Activated CD4-positive, alpha-beta memory T cell treated with anti-CD3 and anti-CD28 coated beads, Interleukin-2, amount 10 ng/mL, durations not matched to agents 7 days and 5 days (primary cell): Measurements from ENCODE around the gene ADAM21. TPM values are rescaled to one million over a fixed set of nuclear protein-coding genes. Genes with fewer than 3 reads are reported as not detected.
"Not testable (repeated sequence)": the region's sequence is repeated elsewhere in the genome, so short reads cannot be mapped to it uniquely, and the experiment has no call there.

Experiments used
- CTCF ChIA-PET: fragments of 350-600 bp; sonication (Branson Sonifier 250); formaldehyde crosslinking; loops from one replicate; lab custom pipeline; 2021; ENCODE audit warnings: antibody characterized with exemption, inconsistent platforms; lab: Charles Lee
- POLR2A ChIA-PET: fragments of 350-600 bp; sonication (Branson Sonifier 250); formaldehyde crosslinking; loops from one replicate; lab custom pipeline; 2021; ENCODE audit warnings: antibody characterized with exemption; lab: Charles Lee
- DNase-seq: peaks from one replicate; pipeline ENCODE4 v3.0.0-alpha.2; 2020
- H3K27ac Mint-ChIP-seq: one replicate; pipeline ENCODE4 v1.8.0; 2021; ENCODE audit warnings: mild to moderate bottlenecking, mixed read lengths
- H3K27me3 Mint-ChIP-seq: one replicate; pipeline ENCODE4 v1.8.0; 2021; ENCODE audit warnings: mixed read lengths
- H3K36me3 Mint-ChIP-seq: one replicate; pipeline ENCODE4 v1.8.0; 2021; ENCODE audit warnings: low read depth, mixed read lengths
- H3K4me1 Mint-ChIP-seq: one replicate; pipeline ENCODE4 v1.8.0; 2021; ENCODE audit warnings: mixed read lengths
- H3K4me3 Mint-ChIP-seq: one replicate; pipeline ENCODE4 v1.8.0; 2021; ENCODE audit warnings: mild to moderate bottlenecking, mixed read lengths
- H3K9me3 Mint-ChIP-seq: one replicate; pipeline ENCODE4 v1.8.0; 2021; ENCODE audit warnings: mixed read lengths
- total RNA-seq, 2 experiments: library from RNA; stranded (reverse); gene quantifications; one replicate each; pipeline ENCODE4 v1.2.3, GENCODE V29; 2021

ADAM21 gene
- total RNA-seq, 2 experiments from 2014 or later: not detected

DNA sequence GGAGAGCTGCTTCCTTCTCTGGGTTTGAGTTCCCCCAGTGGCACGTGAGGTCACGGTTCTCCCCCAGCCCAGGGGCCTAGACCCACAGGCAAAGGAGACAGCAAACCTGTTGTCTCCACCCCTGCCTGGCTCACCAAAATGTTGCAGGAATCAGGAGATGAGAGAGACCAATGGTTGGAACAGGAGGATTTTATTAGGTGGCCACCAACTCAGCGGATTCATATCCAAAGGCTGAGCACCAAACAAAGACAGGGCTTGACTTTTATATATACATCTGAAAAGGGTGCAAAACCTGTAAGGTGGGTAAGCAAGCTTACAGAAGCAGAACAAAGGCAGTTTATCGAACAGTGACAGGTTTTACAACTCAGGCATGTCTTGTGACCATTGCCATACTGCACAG lies 9.2 kb upstream of the ADAM21 start:
- POLR2A ChIA-PET: no interaction called here
- Mint-ChIP-seq H3K4me3 (no peak overlapping the region), H3K27ac (no peak overlapping the region), H3K36me3 (peaks cover 6% of the 10 kb centered on the region), H3K27me3 (no peaks in the 10 kb centered on the region), H3K9me3 (peaks cover 38% of the 10 kb centered on the region), H3K4me1 (no peaks in the 10 kb centered on the region)
- DNase-seq: no peak
- CTCF ChIA-PET: no interaction called here

DNA sequence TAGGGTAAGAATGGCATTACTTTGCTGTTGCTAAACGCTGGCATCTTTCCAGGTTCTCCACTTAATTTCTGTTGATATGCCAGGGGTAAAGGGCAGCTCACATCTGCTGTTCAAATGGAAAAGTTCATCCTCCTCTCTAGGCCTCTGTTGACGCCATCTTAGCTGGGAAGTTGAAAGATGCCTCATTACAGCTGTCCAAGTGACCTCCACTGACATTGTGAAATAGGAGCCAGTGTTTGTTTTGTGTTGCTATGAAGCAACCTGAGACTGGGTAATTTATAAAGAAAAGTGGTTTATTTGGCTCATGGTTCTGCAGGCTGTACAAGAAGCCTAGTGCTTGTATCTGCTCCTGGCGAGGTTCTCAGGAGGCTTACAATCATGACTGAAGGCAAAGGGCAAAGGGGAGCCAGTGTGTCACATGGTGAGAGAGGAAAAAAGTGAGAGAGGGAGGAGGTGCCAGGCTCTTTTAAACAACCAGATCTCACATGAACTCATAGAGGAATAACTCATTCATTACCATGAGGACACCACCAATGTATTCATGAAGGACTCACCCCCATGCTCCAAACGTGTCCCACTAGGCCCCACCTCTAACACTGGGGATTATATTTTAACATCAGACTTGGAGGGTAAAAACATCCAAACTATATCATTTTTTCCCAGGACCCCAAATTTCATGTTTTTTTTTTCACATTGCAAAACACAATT lies 3.2 kb upstream of the ADAM21 start:
- H3K27ac Mint-ChIP-seq: no peak overlapping the region
- peaks cover 8% of the 10 kb centered on the region for H3K9me3 Mint-ChIP-seq
- no peak for DNase-seq
- no peaks in the 10 kb centered on the region for H3K4me1 Mint-ChIP-seq
- ChIA-PET POLR2A (no interaction called here), CTCF (no interaction called here)
- no peaks in the 10 kb centered on the region for H3K36me3 Mint-ChIP-seq
- H3K4me3 Mint-ChIP-seq: no peak overlapping the region
- H3K27me3 Mint-ChIP-seq: no peaks in the 10 kb centered on the region

DNA sequence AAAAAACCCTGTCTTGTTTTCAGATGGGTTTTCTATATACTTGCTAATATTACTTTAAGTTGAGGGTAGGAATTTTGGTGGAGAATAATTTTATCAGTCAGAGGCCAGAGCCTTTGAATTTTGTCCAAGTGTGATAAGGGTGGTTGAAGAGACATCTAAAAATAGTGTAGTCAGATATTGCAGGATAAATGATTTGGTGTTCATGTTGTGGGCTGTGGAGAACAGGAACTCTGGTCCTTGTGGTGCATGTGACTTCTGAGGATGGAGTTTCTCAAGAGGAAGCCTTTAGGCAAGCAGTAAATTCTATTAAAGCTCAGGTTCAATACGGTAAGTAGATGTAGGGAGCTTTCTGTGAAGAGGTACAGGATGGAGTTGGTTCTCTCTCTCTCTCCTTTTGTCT lies 2.8 kb downstream of the ADAM21 start:
- H3K4me1 Mint-ChIP-seq: no peaks in the 10 kb centered on the region
- H3K36me3 Mint-ChIP-seq: no peaks in the 10 kb centered on the region
- peaks cover 3% of the 10 kb centered on the region for H3K27me3 Mint-ChIP-seq
- no peak overlapping the region for H3K27ac Mint-ChIP-seq
- H3K4me3 Mint-ChIP-seq: no peak overlapping the region
- no peak for DNase-seq
- CTCF ChIA-PET: interaction anchor here (0.6 kb wide), 1 partner anchor 501 kb away, joined by 5 read pairs; no protein-coding TSS in a partner anchor
- POLR2A ChIA-PET: no interaction called here
- no peaks in the 10 kb centered on the region for H3K9me3 Mint-ChIP-seq

DNA sequence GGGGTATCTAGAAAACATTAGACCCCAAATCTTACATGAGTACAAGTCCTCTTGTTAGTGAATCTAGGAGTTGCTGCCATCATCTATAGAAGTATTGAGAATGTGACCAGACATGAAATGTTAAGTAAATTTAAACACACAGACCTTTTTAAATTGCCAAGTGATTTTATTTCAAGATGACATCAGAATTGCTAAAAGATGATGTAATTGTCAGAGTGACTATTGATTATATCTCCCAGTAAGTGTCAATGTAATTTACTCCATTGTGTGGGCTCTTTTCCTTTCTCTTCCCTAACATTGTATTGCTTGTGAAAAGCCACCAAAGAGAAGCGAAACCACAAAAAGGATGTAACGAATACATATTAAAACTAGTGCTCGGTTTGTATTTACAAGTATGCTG lies 16.8 kb downstream of the ADAM21 start:
- H3K9me3 Mint-ChIP-seq: peaks cover 5% of the 10 kb centered on the region
- no peak overlapping the region for H3K4me3 Mint-ChIP-seq
- peaks cover 5% of the 10 kb centered on the region for H3K36me3 Mint-ChIP-seq
- DNase-seq: no peak
- H3K27me3 Mint-ChIP-seq: peaks cover 6% of the 10 kb centered on the region
- no peak overlapping the region for H3K27ac Mint-ChIP-seq
- ChIA-PET POLR2A (no interaction called here), CTCF (no interaction called here)
- peaks cover 18% of the 10 kb centered on the region for H3K4me1 Mint-ChIP-seq

DNA sequence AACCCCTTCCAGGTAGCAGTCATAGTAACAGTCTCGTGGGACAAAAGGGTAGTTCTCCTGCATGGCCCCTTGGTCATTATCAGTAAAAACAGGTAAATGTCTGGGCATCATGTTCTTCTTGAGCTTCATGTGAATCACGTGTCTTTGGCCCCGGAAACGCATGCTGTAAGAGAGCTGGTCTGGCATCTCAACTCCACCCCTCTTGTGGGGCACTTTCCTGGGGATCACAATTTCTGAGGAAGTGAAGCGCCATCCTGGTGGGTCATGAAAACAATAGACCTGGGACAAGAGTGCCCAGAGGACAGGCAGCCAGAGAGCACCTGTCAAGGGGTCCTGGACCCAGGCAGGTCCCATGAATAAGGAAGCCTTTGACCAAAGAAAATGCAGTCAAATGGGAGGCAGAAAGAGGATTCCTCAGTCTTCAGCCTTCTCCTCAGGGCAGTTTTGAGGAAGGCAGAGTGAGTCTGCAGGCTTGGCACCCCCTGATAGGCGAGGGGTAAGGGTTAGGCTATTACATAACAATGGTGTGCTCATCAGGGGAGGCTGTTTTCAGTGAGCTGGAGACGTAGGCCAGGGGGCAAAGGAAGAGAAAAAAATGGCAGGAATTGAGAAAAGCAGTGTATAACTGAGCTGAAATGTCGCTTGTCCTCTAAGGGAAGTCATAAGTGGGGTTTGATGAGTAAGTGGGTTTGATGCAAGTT lies 19.0 kb downstream of the ADAM21 start:
- H3K27me3 Mint-ChIP-seq, H3K9me3 Mint-ChIP-seq, POLR2A ChIA-PET, H3K4me3 Mint-ChIP-seq, CTCF ChIA-PET, H3K36me3 Mint-ChIP-seq, DNase-seq, H3K27ac Mint-ChIP-seq: not testable (repeated sequence)
- peaks cover 18% of the 10 kb centered on the region for H3K4me1 Mint-ChIP-seq

DNA sequence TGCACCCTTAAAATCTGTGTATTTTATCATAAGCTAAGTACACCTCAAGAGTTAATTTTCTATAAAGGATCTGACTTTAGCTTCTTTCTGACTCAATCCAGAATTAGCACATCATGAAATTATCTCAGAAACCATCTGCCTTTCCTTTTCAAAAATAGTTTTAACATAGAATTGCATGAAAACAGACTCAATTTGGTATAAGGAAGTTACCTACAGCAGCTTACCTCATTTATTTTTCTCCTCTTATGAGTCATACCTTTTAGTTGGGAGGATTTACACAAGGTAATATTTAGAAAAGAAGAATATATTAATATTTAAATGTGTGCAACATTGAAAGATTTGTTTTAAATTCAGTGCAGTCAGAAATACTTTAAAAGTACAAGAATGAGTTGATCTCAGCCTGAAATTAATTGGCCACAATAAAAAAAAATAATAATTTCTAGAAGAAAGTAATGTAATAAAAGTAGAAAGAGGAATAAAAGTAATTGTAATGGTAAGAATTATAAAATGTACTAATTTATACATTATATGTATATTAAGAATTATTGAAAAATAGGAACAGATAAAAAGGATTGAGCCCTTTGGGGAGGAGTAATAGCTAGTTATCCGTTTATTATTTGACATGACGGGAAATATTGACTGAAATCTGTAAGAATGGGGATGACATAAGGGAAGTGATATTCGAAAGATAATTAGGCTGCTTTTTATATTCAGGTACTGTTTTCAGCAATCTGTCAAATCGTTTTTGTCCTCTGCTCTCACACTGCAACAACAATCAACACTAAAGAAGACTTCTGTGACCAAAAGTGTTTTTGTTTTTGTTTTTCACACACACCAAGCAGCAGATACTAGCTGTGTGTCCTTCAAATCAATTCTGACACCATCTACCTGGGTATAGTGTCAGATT lies 20.5 kb downstream of the ADAM21 start:
- no peaks in the 10 kb centered on the region for H3K27me3 Mint-ChIP-seq
- H3K4me1 Mint-ChIP-seq: peaks cover 18% of the 10 kb centered on the region
- no peak for DNase-seq
- peaks cover 8% of the 10 kb centered on the region for H3K9me3 Mint-ChIP-seq
- peaks cover 8% of the 10 kb centered on the region for H3K36me3 Mint-ChIP-seq
- CTCF ChIA-PET: no interaction called here
- H3K27ac Mint-ChIP-seq: no peak overlapping the region
- H3K4me3 Mint-ChIP-seq: no peak overlapping the region
- POLR2A ChIA-PET: no interaction called here

DNA sequence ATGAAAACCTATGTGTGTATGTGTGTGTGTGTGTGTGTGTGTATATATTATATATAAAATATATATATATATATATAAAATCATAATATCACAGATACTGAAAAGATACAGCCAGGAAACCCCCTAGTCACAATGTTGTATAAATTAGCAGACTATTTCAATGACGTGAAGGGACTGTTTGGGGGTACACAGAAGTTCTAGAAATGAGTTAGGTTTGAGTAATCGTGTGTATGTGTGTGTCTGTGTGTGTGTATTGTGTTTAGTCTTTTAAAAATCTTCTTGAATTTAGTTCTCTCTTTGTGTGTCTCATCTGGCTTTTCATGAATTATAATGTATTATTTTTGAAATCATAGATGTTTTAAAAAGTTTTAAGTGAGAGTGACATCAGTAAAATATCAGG lies 21.9 kb downstream of the ADAM21 start:
- Mint-ChIP-seq H3K9me3 (peaks cover 8% of the 10 kb centered on the region), H3K27ac (no peak overlapping the region), H3K4me3 (no peak overlapping the region), H3K36me3 (peaks cover 8% of the 10 kb centered on the region), H3K27me3 (no peaks in the 10 kb centered on the region), H3K4me1 (peaks cover 18% of the 10 kb centered on the region)
- no peak for DNase-seq
- ChIA-PET POLR2A (no interaction called here), CTCF (no interaction called here)

DNA sequence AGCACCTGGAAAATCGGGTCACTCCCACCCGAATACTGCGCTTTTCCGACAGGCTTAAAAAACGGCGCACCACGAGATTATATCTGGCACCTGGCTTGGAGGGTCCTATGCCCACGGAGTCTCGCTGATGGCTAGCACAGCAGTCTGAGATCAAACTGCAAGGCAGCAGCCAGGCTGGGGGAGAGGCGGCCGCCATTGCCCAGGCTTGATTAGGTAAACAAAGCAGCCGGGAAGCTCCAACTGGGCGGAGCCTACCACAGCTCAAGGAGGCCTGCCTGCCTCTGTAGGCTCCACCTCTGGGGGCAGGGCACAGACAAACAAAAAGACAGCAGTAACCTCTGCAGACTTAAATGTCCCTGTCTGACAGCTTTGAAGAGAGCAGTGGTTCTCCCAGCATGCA lies 23.5 kb downstream of the ADAM21 start:
- H3K27me3 Mint-ChIP-seq, DNase-seq, H3K36me3 Mint-ChIP-seq, POLR2A ChIA-PET, CTCF ChIA-PET, H3K4me3 Mint-ChIP-seq, H3K9me3 Mint-ChIP-seq, H3K27ac Mint-ChIP-seq: not testable (repeated sequence)
- H3K4me1 Mint-ChIP-seq: peaks cover 18% of the 10 kb centered on the region

DNA sequence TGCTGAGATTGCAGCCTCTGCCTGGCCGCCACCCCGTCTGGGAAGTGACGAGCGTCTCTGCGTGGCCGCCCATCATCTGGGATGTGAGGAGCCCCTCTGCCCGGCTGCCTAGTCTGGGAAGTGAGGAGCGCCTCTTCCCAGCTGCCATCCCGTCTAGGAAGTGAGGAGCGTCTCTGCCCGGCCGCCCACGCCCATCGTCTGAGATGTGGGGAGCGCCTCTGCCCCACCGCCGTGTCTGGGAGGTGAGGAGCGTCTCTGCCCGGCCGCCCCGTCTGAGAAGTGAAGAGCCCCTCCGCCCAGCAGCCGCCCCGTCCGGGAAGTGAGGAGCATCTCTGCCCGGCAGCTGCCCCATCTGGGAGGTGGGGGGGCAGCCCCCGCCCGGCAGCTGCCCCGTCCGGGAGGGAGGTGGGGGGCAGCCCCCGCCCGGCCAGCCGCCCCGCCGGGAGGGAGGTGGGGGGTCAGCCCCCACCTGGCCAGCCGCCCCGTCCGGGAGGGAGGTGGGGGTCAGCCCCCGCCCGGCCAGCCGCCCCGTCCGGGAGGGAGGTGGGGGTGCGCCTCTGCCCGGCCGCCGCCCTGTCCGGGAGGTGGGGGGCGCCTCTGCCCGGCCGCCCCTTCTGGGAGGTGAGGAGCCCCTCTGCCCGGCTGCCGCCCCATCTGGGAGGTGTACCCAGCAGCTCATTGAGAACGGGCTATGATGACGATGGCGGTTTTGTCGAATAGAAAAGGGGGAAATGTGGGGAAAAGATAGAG lies 25.6 kb downstream of the ADAM21 start:
- H3K9me3 Mint-ChIP-seq, H3K27me3 Mint-ChIP-seq, POLR2A ChIA-PET, DNase-seq, H3K4me3 Mint-ChIP-seq, H3K36me3 Mint-ChIP-seq, CTCF ChIA-PET, H3K4me1 Mint-ChIP-seq, H3K27ac Mint-ChIP-seq: not testable (repeated sequence)

DNA sequence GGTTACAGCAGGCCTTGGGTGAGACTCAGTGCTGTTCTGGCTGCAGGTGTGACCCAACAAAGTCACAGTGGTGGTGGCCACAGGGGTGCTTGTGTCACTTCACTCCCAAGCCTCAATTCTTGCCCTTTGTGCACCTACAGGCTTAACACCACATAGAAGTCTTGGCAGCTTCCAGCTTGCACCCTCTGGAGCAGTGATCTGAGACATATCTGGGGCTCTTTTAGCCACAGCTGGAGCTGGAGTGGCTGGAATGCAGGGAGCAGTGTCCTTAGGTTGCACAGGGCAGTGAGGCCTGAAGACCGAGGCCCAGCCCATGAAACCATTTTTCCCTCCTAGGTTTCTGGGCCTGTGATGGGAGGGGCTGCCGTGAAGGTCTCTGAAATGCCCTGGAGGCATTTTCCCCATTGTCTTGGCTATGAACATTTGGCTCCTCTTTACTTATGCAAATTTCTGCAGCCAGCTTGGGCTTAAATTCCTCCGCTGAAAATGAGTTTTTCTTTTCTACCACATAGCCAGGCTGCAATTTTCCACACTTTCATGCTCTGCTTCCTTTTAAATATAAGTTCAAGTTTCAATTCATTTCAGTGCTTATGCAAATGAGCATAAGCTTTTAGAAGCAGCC lies 37.7 kb downstream of the ADAM21 start:
- H3K27me3 Mint-ChIP-seq: no peaks in the 10 kb centered on the region
- H3K4me1 Mint-ChIP-seq: no peaks in the 10 kb centered on the region
- CTCF ChIA-PET: no interaction called here
- no peak overlapping the region for H3K27ac Mint-ChIP-seq
- H3K4me3 Mint-ChIP-seq: no peak overlapping the region
- H3K36me3 Mint-ChIP-seq: peaks cover 21% of the 10 kb centered on the region
- POLR2A ChIA-PET: no interaction called here
- no peak for DNase-seq
- peaks cover 43% of the 10 kb centered on the region for H3K9me3 Mint-ChIP-seq

DNA sequence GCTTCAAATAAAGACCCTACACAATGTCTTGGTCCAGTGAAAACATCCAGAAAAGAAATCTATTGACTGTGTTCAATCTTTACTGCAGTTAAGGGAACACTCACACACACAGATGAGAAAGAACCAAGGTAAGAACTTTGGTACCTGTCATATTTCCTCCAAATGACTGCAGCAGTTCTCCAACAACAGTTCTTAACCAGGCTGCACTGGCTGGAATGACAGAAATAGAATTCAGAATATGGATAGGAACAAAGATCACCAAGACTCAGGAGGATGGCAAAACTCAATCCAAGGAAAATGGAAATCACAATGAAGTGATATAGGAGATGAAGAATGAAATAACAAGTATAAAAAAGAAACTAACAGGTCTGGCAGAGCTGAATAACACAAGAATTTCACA lies 46.2 kb downstream of the ADAM21 start:
- CTCF ChIA-PET: no interaction called here

More for the DNA sequence above, 46.2 kb downstream of the ADAM21 start:
- Mint-ChIP-seq H3K9me3 (peaks cover 3% of the 10 kb centered on the region), H3K4me3 (no peak overlapping the region), H3K36me3 (peaks cover 3% of the 10 kb centered on the region), H3K27me3 (no peaks in the 10 kb centered on the region), H3K4me1 (no peaks in the 10 kb centered on the region), H3K27ac (no peak overlapping the region)
- POLR2A ChIA-PET: no interaction called here
- DNase-seq: no peak
